ENCODE measurements around the gene ENPP6. TPM values are rescaled to one million over a fixed set of nuclear protein-coding genes. Genes with fewer than 3 reads are reported as not detected.

The ENPP6 gene
- total and polyA plus RNA-seq, 4 donors, result 0.02 to 0.37 (median 0.10) TPM

DNA sequence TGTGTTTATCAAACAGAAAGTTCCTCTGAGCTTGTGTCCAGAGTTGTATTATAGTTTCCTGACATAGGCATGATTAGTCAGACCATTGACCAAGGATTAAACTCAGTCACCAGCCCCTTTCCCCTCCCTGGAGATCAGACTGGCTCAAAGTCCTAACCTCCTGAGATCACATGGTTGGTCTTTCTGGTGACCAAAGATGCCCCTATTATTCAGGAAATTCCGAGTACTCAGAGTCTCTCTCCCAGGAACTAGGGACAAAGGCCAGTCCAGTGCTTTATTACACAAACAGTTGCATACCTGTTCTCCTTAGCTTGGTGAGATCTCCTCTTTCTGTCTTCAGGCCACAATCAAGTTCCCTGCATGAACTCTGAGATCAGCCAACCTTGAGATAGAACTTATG, 14.5 kb upstream of the ENPP6 start:
- Histone ChIP-seq H3K4me1 (ENCODE audit: control insufficient read depth in 5 of 5, insufficient read depth in 5 of 5, low read length in 5 of 5) (peaks cover 0 to 4% (median 0%) of the 10 kb centered on the region in 5 donors), H3K4me3 (no peak overlapping the region), H3K27ac (ENCODE audit: low read depth in 1 of 2, low read length in 1 of 2) (no peak overlapping the region), H3K9ac (ENCODE audit: insufficient read depth in 1 of 2, low read length in 2 of 2) (no peak overlapping the region), H3K27me3 (ENCODE audit: control insufficient read depth in 3 of 3, insufficient read depth in 3 of 3, low read length in 2 of 3) (no peaks in the 10 kb centered on the region), H3K36me3 (ENCODE audit: control insufficient read depth in 4 of 4, insufficient read depth in 4 of 4, low read length in 4 of 4) (no peaks in the 10 kb centered on the region), H3K9me3 (ENCODE audit: control insufficient read depth in 4 of 4, insufficient read depth in 3 of 4, low read length in 3 of 4) (no peaks in the 10 kb centered on the region)
- WGBS, 2 donors, result 93 to 100% methylated on average over 1 of the region's 1 CpG
- ATAC-seq (ENCODE audit: insufficient read depth, low FRiP score) (no peak), DNase-seq (no peak)
- TF ChIP-seq, protein P1, sequence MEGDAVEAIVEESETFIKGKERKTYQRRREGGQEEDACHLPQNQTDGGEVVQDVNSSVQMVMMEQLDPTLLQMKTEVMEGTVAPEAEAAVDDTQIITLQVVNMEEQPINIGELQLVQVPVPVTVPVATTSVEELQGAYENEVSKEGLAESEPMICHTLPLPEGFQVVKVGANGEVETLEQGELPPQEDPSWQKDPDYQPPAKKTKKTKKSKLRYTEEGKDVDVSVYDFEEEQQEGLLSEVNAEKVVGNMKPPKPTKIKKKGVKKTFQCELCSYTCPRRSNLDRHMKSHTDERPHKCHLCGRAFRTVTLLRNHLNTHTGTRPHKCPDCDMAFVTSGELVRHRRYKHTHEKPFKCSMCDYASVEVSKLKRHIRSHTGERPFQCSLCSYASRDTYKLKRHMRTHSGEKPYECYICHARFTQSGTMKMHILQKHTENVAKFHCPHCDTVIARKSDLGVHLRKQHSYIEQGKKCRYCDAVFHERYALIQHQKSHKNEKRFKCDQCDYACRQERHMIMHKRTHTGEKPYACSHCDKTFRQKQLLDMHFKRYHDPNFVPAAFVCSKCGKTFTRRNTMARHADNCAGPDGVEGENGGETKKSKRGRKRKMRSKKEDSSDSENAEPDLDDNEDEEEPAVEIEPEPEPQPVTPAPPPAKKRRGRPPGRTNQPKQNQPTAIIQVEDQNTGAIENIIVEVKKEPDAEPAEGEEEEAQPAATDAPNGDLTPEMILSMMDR (IDR thresholded peaks at IDR 0.05; ENCODE audit: control extremely low read depth, extremely low read depth), result no peak

DNA sequence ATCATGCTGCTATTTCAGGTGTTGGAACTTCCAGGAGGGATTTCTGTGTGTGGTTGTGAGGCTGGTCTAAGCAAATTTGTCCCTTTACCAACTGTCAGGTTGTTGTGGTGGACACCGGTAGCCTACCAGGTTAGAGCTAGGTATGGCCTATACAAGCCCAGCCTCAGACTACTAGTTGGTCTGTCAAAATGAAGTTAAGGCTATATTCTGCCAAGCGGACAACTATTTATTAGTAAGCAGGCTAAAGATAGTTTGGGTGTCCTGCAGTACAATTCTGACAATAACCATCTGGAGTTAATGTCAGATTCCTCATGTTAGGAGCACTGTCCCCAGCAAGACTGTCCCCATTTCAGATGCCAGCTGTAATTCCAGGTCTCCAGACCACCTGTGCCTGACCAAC, 13.9 kb upstream of the ENPP6 start:
- no peak overlapping the region for H3K27ac ChIP-seq (ENCODE audit: low read depth in 1 of 2, low read length in 1 of 2)
- H3K36me3 ChIP-seq (ENCODE audit: control insufficient read depth in 4 of 4, insufficient read depth in 4 of 4, low read length in 4 of 4), result no peaks in the 10 kb centered on the region
- H3K9ac ChIP-seq (ENCODE audit: insufficient read depth in 1 of 2, low read length in 2 of 2), result no peak overlapping the region
- no peak overlapping the region for H3K4me3 ChIP-seq
- peaks cover 0 to 4% (median 0%) of the 10 kb centered on the region in 5 donors for H3K4me1 ChIP-seq (ENCODE audit: control insufficient read depth in 5 of 5, insufficient read depth in 5 of 5, low read length in 5 of 5)
- H3K27me3 ChIP-seq (ENCODE audit: control insufficient read depth in 3 of 3, insufficient read depth in 3 of 3, low read length in 2 of 3), result no peaks in the 10 kb centered on the region
- ATAC-seq (ENCODE audit: insufficient read depth, low FRiP score) (no peak), DNase-seq (no peak)
- no peaks in the 10 kb centered on the region for H3K9me3 ChIP-seq (ENCODE audit: control insufficient read depth in 4 of 4, insufficient read depth in 3 of 4, low read length in 3 of 4)
- TF ChIP-seq, protein P1 (IDR thresholded peaks at IDR 0.05; ENCODE audit: control extremely low read depth, extremely low read depth), result no peak
- WGBS, 2 donors, result 88 to 96% methylated on average over 2 of the region's 2 CpGs

DNA sequence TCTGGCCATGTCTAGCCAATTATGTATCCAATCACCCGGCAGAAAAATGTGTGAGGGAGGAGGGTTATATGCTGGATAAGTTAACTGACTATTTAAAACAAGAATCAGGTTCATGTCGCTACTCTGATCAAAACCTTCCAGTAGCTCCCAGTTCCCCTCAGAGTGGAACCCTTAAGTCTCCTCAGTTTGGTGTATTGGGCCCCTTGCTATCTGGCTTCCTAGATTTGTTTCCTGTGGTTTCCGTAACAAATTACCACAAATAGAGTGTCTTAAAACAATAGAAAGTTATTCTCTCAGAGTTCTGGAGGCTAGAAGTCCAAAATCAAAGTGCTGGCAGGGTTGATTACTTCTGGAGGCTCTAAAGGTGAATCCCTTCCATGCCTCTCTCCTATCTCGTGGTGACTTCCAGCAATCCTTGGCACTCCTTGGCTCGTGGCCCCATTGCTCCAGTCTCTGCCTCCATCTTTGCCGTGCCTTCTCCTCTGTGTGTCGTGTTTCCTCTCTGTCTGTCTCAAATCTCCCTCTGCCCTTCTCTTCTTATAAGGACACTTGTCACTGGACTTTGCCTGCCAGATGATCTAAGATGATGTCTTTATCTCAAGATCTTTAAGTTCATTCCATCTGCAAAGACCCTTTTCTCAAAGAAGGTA, 10.5 kb upstream of the ENPP6 start:
- DNase-seq (no peak), ATAC-seq (ENCODE audit: insufficient read depth, low FRiP score) (no peak)
- Histone ChIP-seq H3K36me3 (ENCODE audit: control insufficient read depth in 4 of 4, insufficient read depth in 4 of 4, low read length in 4 of 4) (no peaks in the 10 kb centered on the region), H3K4me1 (ENCODE audit: control insufficient read depth in 5 of 5, insufficient read depth in 5 of 5, low read length in 5 of 5) (peaks cover 0 to 4% (median 0%) of the 10 kb centered on the region in 5 donors), H3K9ac (ENCODE audit: insufficient read depth in 1 of 2, low read length in 2 of 2) (no peak overlapping the region), H3K27ac (ENCODE audit: low read depth in 1 of 2, low read length in 1 of 2) (no peak overlapping the region), H3K9me3 (ENCODE audit: control insufficient read depth in 4 of 4, insufficient read depth in 3 of 4, low read length in 3 of 4) (peaks cover 0 to 4% (median 0%) of the 10 kb centered on the region in 4 donors), H3K4me3 (no peak overlapping the region), H3K27me3 (ENCODE audit: control insufficient read depth in 3 of 3, insufficient read depth in 3 of 3, low read length in 2 of 3) (no peaks in the 10 kb centered on the region)
- TF ChIP-seq, protein P1 (IDR thresholded peaks at IDR 0.05; ENCODE audit: control extremely low read depth, extremely low read depth), result no peak
- 68 to 75% methylated on average over 7 of the region's 7 CpGs for WGBS, 2 donors

DNA sequence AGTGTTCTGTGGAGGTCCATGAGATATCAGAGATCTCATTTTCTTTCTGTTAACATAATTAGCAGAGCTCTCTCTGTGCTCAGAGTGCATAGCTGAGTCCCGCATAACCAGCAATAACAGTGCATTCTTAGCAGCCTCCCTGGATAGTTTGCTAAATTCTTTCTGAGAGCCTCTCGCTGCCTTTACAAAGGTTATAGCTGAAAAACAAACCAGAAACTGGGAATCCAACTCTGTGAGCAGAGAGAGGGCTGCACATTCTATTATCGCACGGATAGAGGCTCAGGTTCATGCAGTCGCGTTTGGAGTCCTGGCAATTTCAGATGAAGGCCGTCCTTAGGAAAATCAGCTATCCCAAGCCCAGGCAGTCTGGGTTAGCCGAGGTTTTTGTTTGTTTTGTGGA, 1.2 kb downstream of the ENPP6 start:
- H3K4me1 ChIP-seq (ENCODE audit: control insufficient read depth in 5 of 5, insufficient read depth in 5 of 5, low read length in 5 of 5), result peaks cover 0 to 24% (median 8%) of the 10 kb centered on the region in 5 donors
- no peaks in the 10 kb centered on the region for H3K27me3 ChIP-seq (ENCODE audit: control insufficient read depth in 3 of 3, insufficient read depth in 3 of 3, low read length in 2 of 3)
- no peaks in the 10 kb centered on the region for H3K9me3 ChIP-seq (ENCODE audit: control insufficient read depth in 4 of 4, insufficient read depth in 3 of 4, low read length in 3 of 4)
- H3K9ac ChIP-seq (ENCODE audit: insufficient read depth in 1 of 2, low read length in 2 of 2), result no peak overlapping the region
- WGBS, 2 donors, result 73 to 75% methylated on average over 8 of the region's 8 CpGs
- no peak overlapping the region for H3K27ac ChIP-seq (ENCODE audit: low read depth in 1 of 2, low read length in 1 of 2)
- TF ChIP-seq, protein P1 (IDR thresholded peaks at IDR 0.05; ENCODE audit: control extremely low read depth, extremely low read depth), result no peak
- H3K4me3 ChIP-seq, result no peak overlapping the region
- ATAC-seq (ENCODE audit: insufficient read depth, low FRiP score), result no peak
- DNase-seq, result no peak
- no peaks in the 10 kb centered on the region for H3K36me3 ChIP-seq (ENCODE audit: control insufficient read depth in 4 of 4, insufficient read depth in 4 of 4, low read length in 4 of 4)
